Stimulated activated CD8-positive, alpha-beta memory T cell treated with anti-CD3 and anti-CD28 coated beads, Interleukin-4, amount 100 ng/mL, for 24 hours (primary cell): ENCODE results near the gene SCRN1.

Experiments
- DNase-seq: peaks from one replicate; pipeline ENCODE4 v3.0.0-alpha.2; 2020; ENCODE audit warnings: low read depth

The SCRN1 gene

DNA sequence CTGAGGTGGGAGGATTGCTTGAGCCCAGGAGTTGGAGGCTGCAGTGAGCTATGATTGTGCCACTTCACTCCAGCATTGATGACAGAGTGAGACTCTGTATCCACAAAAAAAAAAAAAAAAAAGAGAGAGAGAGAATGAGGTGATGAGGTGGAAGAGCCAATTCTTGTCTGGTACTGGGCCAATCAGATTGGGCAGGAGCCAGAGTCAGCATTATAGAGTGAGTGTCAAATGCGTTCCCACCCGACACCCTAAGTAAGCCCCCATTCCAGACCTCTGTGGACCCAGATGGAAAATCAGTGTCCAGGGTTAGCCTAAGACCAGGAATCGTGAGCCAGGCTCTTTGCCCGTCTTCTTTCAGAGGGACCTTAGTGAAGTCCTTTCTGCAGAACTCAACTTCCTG lies 99.3 kb downstream of the SCRN1 start:
- DNase-seq, result no peak

DNA sequence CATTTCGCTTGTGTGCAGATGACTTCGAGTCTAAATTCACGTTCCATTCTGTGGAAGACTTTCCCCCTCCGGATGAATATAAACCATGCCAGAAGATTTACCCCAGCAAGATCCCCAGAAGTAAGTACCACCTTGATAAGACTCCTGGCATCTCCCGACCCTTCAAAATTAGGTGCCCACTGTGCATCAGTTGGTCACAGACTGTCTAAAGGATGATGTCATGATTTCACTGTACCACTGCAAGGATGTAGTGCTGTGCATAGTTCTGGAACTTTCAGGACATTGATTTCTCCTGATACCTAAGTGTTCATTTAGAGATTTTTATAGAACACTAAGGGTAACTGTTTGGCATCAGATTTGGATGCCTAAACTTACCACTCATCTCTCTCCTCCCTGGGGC lies 100.3 kb downstream of the SCRN1 start:
- no peak for DNase-seq

DNA sequence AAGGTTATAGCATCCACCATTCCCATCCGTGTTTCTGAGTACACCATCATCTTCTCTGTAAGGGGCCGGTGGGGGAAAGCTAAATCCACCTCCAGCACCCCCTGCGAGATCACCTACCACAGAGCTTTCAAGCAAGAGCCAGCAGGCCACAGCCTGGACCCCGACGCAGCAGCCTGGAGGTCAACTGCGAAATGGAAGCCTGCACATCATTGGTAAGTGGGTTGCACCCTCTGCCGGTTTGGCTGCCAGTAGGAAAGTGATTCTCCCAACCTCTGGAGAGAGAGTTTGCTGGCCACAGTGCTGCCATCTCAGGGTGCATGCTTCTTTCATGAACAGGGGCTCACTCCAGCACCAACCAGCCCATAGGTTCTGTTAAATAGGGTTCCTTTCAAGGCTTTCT lies 101.6 kb downstream of the SCRN1 start:
- DNase-seq, result no peak

DNA sequence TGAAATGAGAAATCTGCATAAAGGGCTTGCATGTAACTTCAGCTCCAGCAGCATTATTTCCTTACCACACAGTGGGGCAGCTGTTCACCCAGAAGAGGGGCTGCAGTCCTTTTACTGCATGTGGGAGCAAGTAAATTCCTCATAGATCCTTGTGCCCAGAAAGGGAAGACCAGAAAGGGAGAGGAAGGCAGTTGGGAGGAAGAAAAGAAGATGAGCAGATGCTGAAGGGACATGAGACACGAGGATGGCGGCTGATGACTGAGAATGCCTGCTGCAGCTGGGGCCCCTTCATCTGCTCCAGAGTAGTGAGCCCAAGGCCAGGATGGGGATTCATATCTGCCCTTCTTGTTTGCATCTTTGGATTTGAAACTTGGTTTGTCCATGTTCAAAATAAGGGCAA lies 102.8 kb downstream of the SCRN1 start:
- DNase-seq, result no peak

DNA sequence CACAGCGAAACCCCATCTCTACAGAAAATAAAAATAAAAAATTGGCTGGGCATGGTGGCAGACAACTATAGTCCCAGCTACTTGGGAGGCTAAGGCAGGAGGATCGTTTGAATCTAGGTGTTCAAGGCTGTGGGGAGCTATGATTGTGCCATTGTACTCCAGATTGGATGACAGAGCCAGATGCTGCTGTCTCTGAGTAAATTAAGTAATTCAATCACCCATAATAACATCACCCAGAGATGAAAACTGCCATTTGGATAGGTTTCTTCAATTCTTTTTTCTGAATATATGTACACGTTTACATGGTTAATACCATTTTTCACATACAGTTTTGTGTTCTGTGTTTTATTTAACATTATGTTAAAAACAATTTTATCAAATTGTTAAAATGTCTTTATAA lies 104.0 kb downstream of the SCRN1 start:
- no peak for DNase-seq

DNA sequence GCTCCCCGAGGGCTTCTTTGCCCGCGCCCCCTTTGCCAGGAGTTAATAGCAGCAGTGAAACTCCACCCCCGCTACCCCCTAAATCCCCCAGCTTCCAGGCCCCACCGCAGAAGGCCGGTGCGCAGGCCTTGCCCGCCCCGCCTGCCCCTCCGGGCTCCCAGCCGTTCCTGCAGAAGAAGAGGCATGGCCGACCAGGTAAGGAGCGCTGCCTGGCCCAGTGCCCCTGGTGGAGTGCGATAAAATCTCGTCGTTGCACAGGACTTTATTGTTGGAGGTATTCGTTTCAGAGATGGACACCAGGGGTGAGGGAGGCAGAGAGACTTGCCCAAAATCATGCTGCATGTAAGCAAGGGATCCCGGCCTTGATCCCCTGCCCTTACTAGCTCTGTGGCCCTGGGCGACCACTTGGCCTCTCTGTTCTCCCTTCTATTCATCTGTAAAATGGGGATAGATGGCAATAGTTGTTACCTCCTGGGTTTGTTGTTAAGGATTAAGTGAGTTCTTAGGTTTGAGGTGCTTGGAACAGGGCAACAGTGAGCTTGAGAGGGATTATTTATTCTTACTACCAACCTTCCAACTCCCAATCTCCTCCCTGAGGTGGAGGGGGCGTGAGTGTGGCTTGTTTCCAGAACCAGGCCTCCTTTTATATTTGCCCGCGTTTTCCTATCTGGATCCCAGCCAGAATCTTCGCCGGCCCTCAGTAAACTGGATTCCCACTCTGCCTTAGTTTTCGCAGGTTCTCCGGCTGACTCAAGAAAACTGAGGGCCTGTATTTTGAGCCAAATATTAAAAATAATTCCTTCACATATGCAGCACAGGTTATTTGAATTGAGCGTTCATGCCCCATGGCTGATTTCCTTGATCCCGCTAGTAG lies 105.0 kb downstream of the SCRN1 start:
- no peak for DNase-seq

DNA sequence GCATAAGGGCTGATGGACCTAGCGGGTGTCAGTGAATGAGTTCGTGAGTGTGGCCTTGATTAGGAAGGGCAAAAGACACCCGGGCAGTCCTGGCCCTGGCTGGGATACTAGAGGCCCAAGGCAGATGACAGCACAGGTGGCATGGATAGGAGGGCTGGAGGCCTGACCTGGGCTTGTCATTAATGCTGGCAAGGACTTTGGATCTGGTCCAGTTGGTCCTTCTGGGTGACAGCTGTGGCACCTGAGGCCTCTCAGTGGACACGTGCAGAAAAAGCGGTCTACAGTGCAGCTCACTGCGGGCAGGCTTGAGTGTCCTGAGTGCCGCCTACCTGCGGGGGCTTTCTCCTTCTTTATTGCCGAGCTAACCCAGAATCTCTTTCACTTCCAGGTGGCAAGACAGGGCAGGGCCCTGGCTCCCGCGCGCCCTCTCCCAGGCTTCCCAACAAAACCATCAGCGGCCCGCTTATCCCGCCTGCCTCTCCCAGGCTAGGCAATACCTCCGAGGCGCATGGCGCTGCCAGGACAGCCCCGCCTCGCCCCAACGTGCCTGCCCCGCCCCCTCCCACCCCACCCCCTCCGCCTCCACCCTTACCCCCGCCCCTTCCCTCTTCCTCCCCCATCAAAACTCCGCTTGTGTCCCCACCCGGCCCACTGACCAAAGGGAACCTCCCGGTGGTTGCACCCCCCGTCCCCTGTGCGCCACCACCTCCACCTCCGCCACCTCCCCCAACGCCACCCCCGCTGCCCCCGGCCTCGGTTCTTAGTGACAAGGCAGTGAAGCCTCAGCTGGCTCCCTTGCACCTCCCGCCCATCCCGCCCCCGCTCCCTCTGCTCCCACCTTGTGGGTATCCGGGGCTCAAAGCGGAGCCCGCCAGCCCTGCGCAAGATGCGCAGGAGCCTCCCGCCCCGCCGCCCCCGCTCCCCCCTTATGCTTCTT lies 105.9 kb downstream of the SCRN1 start:
- DNase-seq, result no peak

DNA sequence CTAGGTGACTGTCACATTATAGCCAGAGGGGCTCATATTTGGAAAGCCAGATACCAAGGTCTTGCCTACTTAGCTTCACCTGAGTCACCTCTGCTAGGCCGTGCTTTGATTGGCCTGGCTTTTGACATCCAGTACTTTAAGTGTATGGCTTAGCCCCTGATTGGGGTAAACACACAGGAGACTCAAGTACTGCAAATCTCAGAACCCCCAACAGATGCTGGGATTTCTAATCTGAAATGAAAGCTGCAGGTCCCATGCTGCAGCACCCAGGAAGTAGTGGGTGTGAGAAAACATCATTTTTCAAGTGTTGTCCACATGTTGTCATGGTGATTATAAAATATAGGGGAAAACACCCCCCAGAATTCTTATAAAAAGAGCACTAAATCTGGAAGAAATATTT lies 107.1 kb downstream of the SCRN1 start:
- DNase-seq, result no peak

DNA sequence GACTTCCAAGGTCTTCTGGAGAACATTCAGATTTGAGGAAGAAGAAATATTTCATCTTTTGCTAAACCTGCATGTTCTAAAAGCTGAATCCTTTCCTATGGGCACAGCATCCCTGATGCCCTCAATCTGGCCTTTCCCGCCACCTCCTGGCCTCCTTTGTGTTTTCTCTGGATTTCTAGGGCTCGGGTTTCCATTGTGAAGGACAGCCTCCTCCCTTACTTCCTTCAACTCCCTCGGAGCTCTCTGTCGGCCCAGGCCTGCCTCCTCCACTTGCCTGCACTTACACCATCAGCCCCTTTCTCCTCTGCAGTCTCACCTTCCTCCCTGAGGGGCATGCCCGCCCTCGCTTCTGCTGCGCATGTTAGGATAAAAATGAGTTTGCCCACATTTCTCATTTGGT lies 107.9 kb downstream of the SCRN1 start:
- DNase-seq, result no peak

DNA sequence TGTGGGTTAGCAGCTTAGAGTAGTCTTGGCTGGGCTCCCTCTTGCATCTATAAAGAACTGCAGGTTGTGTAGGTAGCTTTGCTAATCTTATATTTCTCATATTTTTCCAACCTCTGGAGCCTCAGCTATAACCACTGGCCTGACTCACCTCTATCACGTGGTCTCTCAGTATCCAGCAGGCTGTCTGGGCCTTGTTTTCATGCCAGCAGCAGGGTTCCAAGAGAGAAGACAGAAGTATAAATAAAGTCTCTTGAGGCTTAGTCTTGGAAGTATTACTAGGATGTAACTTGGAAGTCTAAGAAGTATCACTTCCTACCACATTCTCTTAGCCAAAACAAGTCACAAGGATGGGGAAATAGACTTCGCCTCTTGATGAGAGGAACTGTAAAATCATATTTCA lies 110.0 kb downstream of the SCRN1 start:
- DNase-seq, result no peak

DNA sequence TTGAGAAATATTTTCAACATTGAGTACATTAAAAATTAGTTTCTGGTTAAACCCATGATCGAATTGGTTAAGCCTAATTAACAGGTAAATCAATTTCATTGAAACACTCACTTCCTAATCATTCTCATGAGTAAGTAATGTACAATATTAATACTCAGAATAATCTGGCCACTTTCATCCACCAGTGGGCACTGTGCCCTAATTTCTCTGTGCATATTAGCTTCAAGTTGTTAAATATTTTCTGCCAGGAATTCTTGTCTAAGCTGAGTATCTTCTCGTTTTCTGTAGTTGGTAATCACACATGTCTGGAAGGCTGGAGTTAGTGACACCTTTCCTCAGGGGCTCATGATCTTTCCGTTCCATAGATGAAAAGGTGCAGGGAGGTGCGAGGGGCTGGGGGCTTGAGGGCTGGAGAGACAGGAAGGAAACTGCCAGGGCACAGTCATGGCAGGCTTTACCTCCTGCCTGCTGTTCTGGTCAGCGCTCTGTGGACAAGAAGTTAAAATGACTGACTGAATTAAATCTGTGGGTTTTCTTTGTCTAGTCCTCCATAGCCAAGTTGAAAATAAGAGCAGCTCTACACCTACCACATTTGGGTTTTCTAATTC lies 111.4 kb downstream of the SCRN1 start:
- no peak for DNase-seq

DNA sequence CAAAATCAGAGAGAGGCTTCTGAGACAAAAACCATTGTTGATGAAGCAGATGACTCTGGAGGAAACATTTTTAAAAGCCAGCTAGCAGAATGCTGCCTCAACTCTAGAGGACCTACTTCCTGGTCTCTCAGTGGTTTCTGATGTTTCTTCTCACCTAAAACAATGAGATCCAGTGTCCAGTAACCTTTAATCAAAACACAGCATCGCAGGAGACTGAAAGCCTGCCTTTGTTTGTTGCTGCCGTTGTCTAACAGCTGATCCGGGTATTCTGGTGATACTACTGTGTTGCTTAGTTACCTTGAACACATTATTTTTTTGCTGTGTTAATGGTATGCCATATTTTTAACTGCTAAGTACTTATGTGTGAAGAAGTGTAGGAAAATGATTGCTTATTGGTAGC lies 112.4 kb downstream of the SCRN1 start:
- DNase-seq, result no peak

DNA sequence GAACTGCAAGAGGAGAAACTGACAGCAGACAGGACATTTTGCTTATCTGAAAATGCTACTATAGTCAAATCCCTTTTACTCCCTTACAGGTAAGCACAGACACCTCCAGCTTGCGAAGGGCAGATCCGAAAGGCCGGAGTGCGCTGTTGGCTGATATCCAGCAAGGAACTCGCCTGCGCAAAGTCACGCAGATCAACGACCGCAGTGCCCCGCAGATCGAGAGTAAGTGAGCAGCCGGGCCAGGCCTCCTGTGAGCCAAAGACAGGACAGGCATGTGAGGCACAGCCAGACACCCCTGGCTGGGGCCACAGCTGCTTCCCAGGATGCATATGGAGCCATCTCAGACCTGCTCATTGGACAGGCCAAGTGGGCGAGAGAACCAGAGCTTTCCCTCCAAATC lies 113.9 kb downstream of the SCRN1 start:
- DNase-seq, result no peak

DNA sequence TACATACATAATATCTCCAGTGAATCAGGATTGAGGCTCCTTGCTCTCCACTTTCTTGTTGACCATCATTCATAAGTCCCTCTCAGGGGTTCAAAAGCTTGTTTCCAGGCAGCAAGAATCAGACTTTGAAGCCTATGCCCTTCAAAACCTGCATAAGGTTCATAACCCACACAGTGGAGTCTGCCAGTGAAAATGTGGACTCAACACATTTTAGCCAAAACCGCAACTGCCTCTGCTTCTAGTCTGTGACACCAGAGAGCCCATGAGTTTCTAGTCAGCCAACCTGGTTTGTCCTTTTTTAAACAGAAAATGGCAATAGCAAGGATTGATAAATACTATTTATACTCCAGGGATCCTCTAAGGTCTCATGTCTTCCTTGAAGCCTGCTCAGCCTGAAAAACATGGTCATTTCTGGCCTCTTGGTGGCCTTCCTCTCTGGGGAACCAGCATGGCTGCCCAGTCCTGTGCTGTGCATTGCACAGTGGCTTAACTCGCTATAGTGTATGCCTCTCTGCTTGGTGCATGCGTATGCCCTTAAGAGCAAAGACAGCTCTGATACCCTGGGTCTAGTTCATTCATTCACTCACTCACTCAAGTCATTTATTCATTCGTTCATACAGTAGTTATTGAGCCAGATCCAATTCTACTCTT lies 115.8 kb downstream of the SCRN1 start:
- no peak for DNase-seq

DNA sequence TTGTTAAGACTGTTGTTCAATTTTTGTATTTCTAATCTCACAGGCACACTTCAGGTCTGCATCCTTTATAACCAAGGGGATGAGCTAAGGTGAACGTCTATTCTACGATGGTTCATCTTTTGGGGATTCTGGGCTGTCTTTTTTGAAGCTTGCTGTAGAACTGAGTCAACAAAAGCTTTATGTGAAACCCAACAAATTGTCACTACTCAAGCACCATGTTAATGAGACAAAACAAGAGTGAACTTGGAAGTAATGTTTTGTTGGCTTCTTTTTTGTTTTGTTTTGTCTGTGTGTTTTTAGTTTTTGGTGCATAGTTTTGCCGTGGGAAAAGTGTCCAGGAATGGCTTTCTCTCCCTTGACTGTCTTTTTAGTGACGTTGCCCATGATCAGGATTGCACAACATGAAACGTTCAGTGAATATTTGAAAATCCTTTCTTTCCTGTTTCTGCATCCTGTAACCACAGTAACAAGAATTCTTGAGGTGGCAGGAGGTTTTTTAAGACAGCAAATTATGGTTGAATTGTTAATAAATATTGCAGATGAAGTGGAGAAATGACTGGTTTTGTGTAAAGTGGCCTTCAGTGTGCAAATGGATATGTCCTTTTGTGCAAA lies 117.7 kb downstream of the SCRN1 start:
- no peak for DNase-seq
